IMR-90 (cell line): ENCODE data around the gene GLIPR1L2. TPM values are rescaled to one million over a fixed set of nuclear protein-coding genes. Genes with fewer than 3 reads are reported as not detected.

ENCODE experiments used
- ATAC-seq: fragments of 200-7000 bp; cut with Tn5 transposase; 2 replicates; pipeline ENCODE4 v1.9.1; 2020; ENCODE audit warnings: low read depth, mild to moderate bottlenecking, moderate library complexity
- BruUV-seq: library from RNA; stranded (reverse); fragments of 400-500 nt; replicated peaks from 2 replicates; lab custom pipeline; 2021; lab: Mats Ljungman, UMichigan
- CTCF ChIA-PET: fragments of 300-600 bp; formaldehyde crosslinking; extraction: SDS; loops from one replicate; lab custom pipeline; 2021; ENCODE audit warnings: antibody characterized with exemption; lab: Yijun Ruan, JAX
- POLR2A ChIA-PET: fragments of 300-600 bp; sonication (Branson Sonifier 250); formaldehyde crosslinking; loops from one replicate; lab custom pipeline; 2022; ENCODE audit warnings: antibody characterized with exemption; ENCODE audit not compliant: unreplicated experiment; lab: Charles Lee
- DNase-seq: peaks from one replicate; pipeline ENCODE4 v3.0.0; 2013
- H2AFZ ChIP-seq: replicated peaks from 2 replicates; pipeline ENCODE3; 2013; ENCODE audit warnings: low read length, mild to moderate bottlenecking; ENCODE audit not compliant: poor library complexity
- H2AK5ac ChIP-seq: 2 replicates; pipeline ENCODE4 v1.6.1; 2013; ENCODE audit warnings: low read depth, low read length, inconsistent platforms
- H2AK9ac ChIP-seq: replicated peaks from 2 replicates; pipeline ENCODE3; 2013; ENCODE audit warnings: mild to moderate bottlenecking, low read depth, low read length, moderate library complexity; ENCODE audit not compliant: poor library complexity
- H2BK120ac ChIP-seq: 2 replicates; pipeline ENCODE4 v1.6.1; 2013; ENCODE audit warnings: low read depth, low read length, inconsistent platforms
- H2BK15ac ChIP-seq: 3 replicates; pipeline ENCODE4 v1.6.1; 2013; ENCODE audit warnings: low read depth, low read length, inconsistent platforms
- H2BK20ac ChIP-seq: 2 replicates; pipeline ENCODE4 v1.6.1; 2013; ENCODE audit warnings: low read depth, mild to moderate bottlenecking, inconsistent platforms, low read length, moderate library complexity
- H2BK5ac ChIP-seq: 2 replicates; pipeline ENCODE4 v1.6.1; 2013; ENCODE audit warnings: mild to moderate bottlenecking, low read depth, low read length, inconsistent platforms; ENCODE audit not compliant: poor library complexity, severe bottlenecking
- H3K14ac ChIP-seq: replicated peaks from 2 replicates; pipeline ENCODE4 v1.6.1; 2013; ENCODE audit warnings: low read depth, low read length, inconsistent platforms
- H3K18ac ChIP-seq: 2 replicates; pipeline ENCODE4 v1.6.1; 2013; ENCODE audit warnings: low read depth, low read length, control low read depth
- H3K23ac ChIP-seq: 2 replicates; pipeline ENCODE4 v1.6.1; 2013; ENCODE audit warnings: low read depth, low read length, inconsistent platforms
- H3K27ac ChIP-seq: 2 replicates; pipeline ENCODE4 v1.5.1; 2013; ENCODE audit warnings: mild to moderate bottlenecking, control low read depth, low read length; ENCODE audit not compliant: insufficient read depth
- H3K27me3 ChIP-seq: 2 replicates; pipeline ENCODE4 v1.6.1; 2013; ENCODE audit warnings: low read length; ENCODE audit not compliant: control insufficient read depth, insufficient read depth
- H3K36me3 ChIP-seq: 2 replicates; pipeline ENCODE4 v1.6.1; 2013; ENCODE audit warnings: low read length, mixed read lengths; ENCODE audit not compliant: control insufficient read depth, insufficient read depth
- H3K4ac ChIP-seq: 2 replicates; pipeline ENCODE4 v1.6.1; 2013; ENCODE audit warnings: low read depth, low read length, inconsistent platforms
- H3K4me1 ChIP-seq: 2 replicates; pipeline ENCODE4 v1.6.1; 2013; ENCODE audit warnings: low read length, mixed read lengths; ENCODE audit not compliant: control insufficient read depth, insufficient read depth
- H3K4me2 ChIP-seq: 2 replicates; pipeline ENCODE4 v1.6.1; 2013; ENCODE audit warnings: low read depth, mild to moderate bottlenecking, control low read depth, low read length, moderate library complexity
- H3K4me3 ChIP-seq: 2 replicates; pipeline ENCODE4 v1.5.1; 2013; ENCODE audit warnings: low read depth, mild to moderate bottlenecking, control low read depth, low read length, moderate library complexity; ENCODE audit not compliant: insufficient read depth
- H3K56ac ChIP-seq: 2 replicates; pipeline ENCODE4 v1.6.1; 2013; ENCODE audit warnings: low read length, inconsistent platforms; ENCODE audit not compliant: insufficient read depth; ENCODE audit errors: extremely low read depth
- H3K79me1 ChIP-seq, 2 experiments: 2 replicates each; pipeline ENCODE4 v1.6.1; 2013; ENCODE audit warnings: low read length in 2 of 2, inconsistent platforms in 1 of 2, low read depth in 1 of 2
- H3K9ac ChIP-seq: 2 replicates; pipeline ENCODE4 v1.6.1; 2013; ENCODE audit warnings: low read depth, low read length, control low read depth
- H3K9me1 ChIP-seq: 2 replicates; pipeline ENCODE4 v1.6.1; 2013; ENCODE audit warnings: low read length, inconsistent platforms; ENCODE audit not compliant: insufficient read depth
- H3K9me3 ChIP-seq: 2 replicates; pipeline ENCODE4 v1.6.1; 2013; ENCODE audit warnings: low read length; ENCODE audit not compliant: control insufficient read depth, insufficient read depth
- H4K20me1 ChIP-seq: 2 replicates; pipeline ENCODE4 v1.6.1; 2013; ENCODE audit warnings: low read length, inconsistent platforms; ENCODE audit not compliant: insufficient read depth
- H4K5ac ChIP-seq: 2 replicates; pipeline ENCODE4 v1.6.1; 2013; ENCODE audit warnings: mild to moderate bottlenecking, low read depth, low read length, control low read depth
- H4K8ac ChIP-seq, 2 experiments: 2 replicates each; pipeline ENCODE4 v1.6.1; 2013; ENCODE audit warnings: low read depth in 2 of 2, low read length in 2 of 2, control low read depth in 1 of 2, inconsistent platforms in 1 of 2
- H4K91ac ChIP-seq: 2 replicates; pipeline ENCODE4 v1.6.1; 2013; ENCODE audit warnings: low read depth, low read length, inconsistent platforms; ENCODE audit not compliant: insufficient read depth
- BHLHE40 ChIP-seq: fragments of 150-350 bp; IDR thresholded peaks from 2 replicates; pipeline ENCODE4 v1.6.1; 2016; ENCODE audit warnings: mild to moderate bottlenecking, low read depth, low read length
- FOS ChIP-seq: fragments of 150-350 bp; IDR thresholded peaks from 2 replicates; pipeline ENCODE4 v1.6.1; 2016; ENCODE audit warnings: low read depth, low read length
- dilution Hi-C: fragments of 300-500 bp; cut with HindIII; formaldehyde crosslinking; loops from one replicate; pipeline ENCODE4 v1.14.3; 2018; ENCODE audit warnings: low sequenced_read_pairs; ENCODE audit not compliant: unreplicated experiment
- in situ Hi-C: fragments of 300-500 bp; cut with MboI; formaldehyde crosslinking; loops from 3 replicates; pipeline ENCODE4 v1.14.3; 2019; ENCODE audit warnings: low sequenced_read_pairs, inconsistent platforms, mixed read lengths
- intact Hi-C: fragments of 100-400 bp; cut with micrococcal nuclease; formaldehyde crosslinking; loops from 2 replicates; pipeline ENCODE4 v1.10.0; 2022
- polyA plus RNA-seq, 3 experiments: library from polyadenylated mRNA; depleted of rRNA; stranded (reverse); fragments of >200 nt; gene quantifications; 2 replicates each; pipeline ENCODE4 v1.2.3, GENCODE V29; 2012; ENCODE audit warnings: low replicate concordance in 1 of 3
- total RNA-seq: library from RNA; depleted of rRNA; stranded (reverse); fragments of >200 nt; gene quantifications from 2 replicates; pipeline ENCODE4 v1.2.3, GENCODE V29; 2012
- TF ChIP-seq, protein P1 (sequence below): fragments of 150-350 bp; IDR thresholded peaks from 2 replicates; pipeline ENCODE4 v1.6.1; 2016; ENCODE audit warnings: low read depth, mild to moderate bottlenecking, low read length, moderate library complexity, borderline replicate concordance

GLIPR1L2 gene
- total and polyA plus RNA-seq, 2 of the 4 experiments (the other 2 are of a cell fraction), result 0.07 TPM; not detected in 1

GRCh38 chr12:75446857-75447256 lies 56.0 kb downstream of the GLIPR1L2 start:
- DNase-seq, result peak; percentile 85
- Histone ChIP-seq H3K18ac (no peak overlapping the region), H3K9me1 (no peaks in the 10 kb centered on the region), H2BK120ac (no peak overlapping the region; the same call in 1 of the 2 replicates), H3K36me3 (no peaks in the 10 kb centered on the region), H2AK9ac (no peak overlapping the region), H3K79me1 (no peaks in the 10 kb centered on the region), H4K8ac (peak overlapping the region in 1 of 2 experiments; percentile 40; a peak in 1 of 4 replicates), H3K4me1 (peaks cover 3% of the 10 kb centered on the region; the same call in 1 of the 2 replicates), H2BK20ac (no peak overlapping the region), H3K27me3 (no peaks in the 10 kb centered on the region), H3K4me3 (no peak overlapping the region), H4K20me1 (no peaks in the 10 kb centered on the region), H2BK15ac (0 out of 3 replicates have a peak overlapping the region, but pooled peaks have one; percentile 57), H3K14ac (no peak overlapping the region), H2AFZ (no peak overlapping the region), H2BK5ac (peak overlapping the region; percentile 50), H3K4ac (no peak overlapping the region), H3K27ac (no peak overlapping the region), H3K4me2 (peak overlapping the region; percentile 50; the same call in 1 of the 2 replicates), H3K23ac (no peak overlapping the region), H3K9me3 (no peaks in the 10 kb centered on the region), H3K9ac (no peak overlapping the region), H4K91ac (no peak overlapping the region), H4K5ac (no peak overlapping the region), H2AK5ac (no peak overlapping the region), H3K56ac (no peak overlapping the region)
- TF ChIP-seq, protein P1, sequence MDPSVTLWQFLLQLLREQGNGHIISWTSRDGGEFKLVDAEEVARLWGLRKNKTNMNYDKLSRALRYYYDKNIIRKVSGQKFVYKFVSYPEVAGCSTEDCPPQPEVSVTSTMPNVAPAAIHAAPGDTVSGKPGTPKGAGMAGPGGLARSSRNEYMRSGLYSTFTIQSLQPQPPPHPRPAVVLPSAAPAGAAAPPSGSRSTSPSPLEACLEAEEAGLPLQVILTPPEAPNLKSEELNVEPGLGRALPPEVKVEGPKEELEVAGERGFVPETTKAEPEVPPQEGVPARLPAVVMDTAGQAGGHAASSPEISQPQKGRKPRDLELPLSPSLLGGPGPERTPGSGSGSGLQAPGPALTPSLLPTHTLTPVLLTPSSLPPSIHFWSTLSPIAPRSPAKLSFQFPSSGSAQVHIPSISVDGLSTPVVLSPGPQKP, result no peak
- TF ChIP-seq BHLHE40 (0 out of 2 replicates have a peak, but pooled peaks have one; percentile 24), FOS (peak; percentile 35; the same call in 1 of the 2 replicates)
- CTCF ChIA-PET, result interaction anchor here (0.5 kb wide), 1 partner anchor 788 kb away, joined by 4 read pairs; no protein-coding TSS in a partner anchor
- POLR2A ChIA-PET, result no interaction called here
- in situ Hi-C loops (no loop called here), dilution Hi-C loops (no loop called here), intact Hi-C loops (no loop called here)
- no TSS peak for BruUV-seq
- ATAC-seq, result peak; percentile 61
